NCI-H2196 treated with DMSO at 0.1 percent for 48 hours (cell line): Measurements from ENCODE around the gene NUDT21.
A peak's percentile ranks its signal among the peaks of the same experiment; 100 is the strongest.

Source experiments
- DNase-seq: peaks from one replicate; lab custom pipeline; 2025; ENCODE audit not compliant: unreplicated experiment; lab: John Stamatoyannopoulos, UW

Gene NUDT21

GRCh38 chr16:56462064-56462796, 11.1 kb upstream of the NUDT21 start:
- DNase-seq, result no peak

- no peak for DNase-seq
Observed at GRCh38 chr16:56460101-56460500, 9.0 kb upstream of the NUDT21 start.

- no peak for DNase-seq
Observed at GRCh38 chr16:56457927-56458470, 6.9 kb upstream of the NUDT21 start.

- no peak for DNase-seq
Observed at GRCh38 chr16:56451753-56452689, 889 bp upstream of the NUDT21 start.

- no peak for DNase-seq
Observed at GRCh38 chr16:56450275-56450985, 702 bp downstream of the NUDT21 start.

GRCh38 chr16:56448005-56448404, 3.1 kb downstream of the NUDT21 start:
- DNase-seq, result no peak

- DNase-seq, result no peak
Observed at GRCh38 chr16:56447286-56447685, 3.8 kb downstream of the NUDT21 start.

- no peak for DNase-seq
Observed at GRCh38 chr16:56438038-56438437, 13.1 kb downstream of the NUDT21 start.

- no peak for DNase-seq
Observed at GRCh38 chr16:56436258-56436657, 14.9 kb downstream of the NUDT21 start.

- no peak for DNase-seq
Observed at GRCh38 chr16:56428091-56428490, 23.0 kb downstream of the NUDT21 start.

- no peak for DNase-seq
Observed at GRCh38 chr16:56426585-56426984, 24.5 kb downstream of the NUDT21 start.

GRCh38 chr16:56425439-56425832, 25.7 kb downstream of the NUDT21 start, which contains the start of gene AMFR:
Gene AMFR, minus strand, starts transcription at chr16:56425545. Its CDS starts 218 bp downstream, at chr16:56425327.
- peak; percentile 21 for DNase-seq

GRCh38 chr16:56424791-56425438, 26.2 kb downstream of the NUDT21 start:
- no peak for DNase-seq

- DNase-seq, result no peak
Observed at GRCh38 chr16:56424404-56424764, 26.7 kb downstream of the NUDT21 start.

GRCh38 chr16:56423584-56424403, 27.3 kb downstream of the NUDT21 start:
- DNase-seq, result no peak

GRCh38 chr16:56422896-56423441, 28.2 kb downstream of the NUDT21 start:
- no peak for DNase-seq

- no peak for DNase-seq
Observed at GRCh38 chr16:56421976-56422669, 29.0 kb downstream of the NUDT21 start.

GRCh38 chr16:56421313-56421712, 29.8 kb downstream of the NUDT21 start:
- DNase-seq, result no peak

- no peak for DNase-seq
Observed at GRCh38 chr16:56420613-56421012, 30.5 kb downstream of the NUDT21 start.
